OCI-M1 (cell line): ENCODE measurements around the gene ANKLE2.
A peak's percentile ranks its signal among the peaks of the same experiment; 100 is the strongest.
"Not testable (repeated sequence)": the region's sequence is repeated elsewhere in the genome, so short reads cannot be mapped to it uniquely, and the experiment has no call there.

ENCODE experiments used
- DNase-seq: peaks from one replicate; lab custom pipeline; 2025; lab: John Stamatoyannopoulos, UW

The ANKLE2 gene

GRCh38 chr12:132719141-132719953 lies 42.3 kb downstream of the ANKLE2 start:
- no peak for DNase-seq

GRCh38 chr12:132718644-132719043 lies 43.0 kb downstream of the ANKLE2 start:
- DNase-seq = no peak

GRCh38 chr12:132717531-132718387 lies 43.9 kb downstream of the ANKLE2 start:
- DNase-seq = no peak

- no peak for DNase-seq
Measured at GRCh38 chr12:132717011-132717410, 44.6 kb downstream of the ANKLE2 start.

- no peak for DNase-seq
Measured at GRCh38 chr12:132716356-132716755, 45.3 kb downstream of the ANKLE2 start.

GRCh38 chr12:132715874-132716273 lies 45.8 kb downstream of the ANKLE2 start:
- DNase-seq = no peak

GRCh38 chr12:132713123-132713522 lies 48.5 kb downstream of the ANKLE2 start:
- DNase-seq = no peak

GRCh38 chr12:132711080-132711843 lies 50.4 kb downstream of the ANKLE2 start:
- peak; percentile 36 for DNase-seq

GRCh38 chr12:132710405-132711079 lies 51.1 kb downstream of the ANKLE2 start, which contains the start of gene PGAM5:
PGAM5 (plus strand) TSS chr12:132710842; CDS start chr12:132710877, 35 bp downstream.
- DNase-seq = peak; percentile 88

GRCh38 chr12:132710043-132710404 lies 51.6 kb downstream of the ANKLE2 start:
- no peak for DNase-seq

- no peak for DNase-seq
Measured at GRCh38 chr12:132708150-132708549, 53.5 kb downstream of the ANKLE2 start.

- no peak for DNase-seq
Measured at GRCh38 chr12:132707241-132707640, 54.4 kb downstream of the ANKLE2 start.

GRCh38 chr12:132703641-132704040 lies 58.0 kb downstream of the ANKLE2 start:
- DNase-seq = no peak

GRCh38 chr12:132702640-132703039 lies 59.0 kb downstream of the ANKLE2 start:
- DNase-seq = no peak

- no peak for DNase-seq
Measured at GRCh38 chr12:132700212-132700822, 61.3 kb downstream of the ANKLE2 start.

- no peak for DNase-seq
Measured at GRCh38 chr12:132698341-132698740, 63.3 kb downstream of the ANKLE2 start.

- no peak for DNase-seq
Measured at GRCh38 chr12:132695431-132695830, 66.2 kb downstream of the ANKLE2 start.

- not testable (repeated sequence) for DNase-seq
Measured at GRCh38 chr12:132694888-132695287, 66.7 kb downstream of the ANKLE2 start.

- DNase-seq = not testable (repeated sequence)
Measured at GRCh38 chr12:132692030-132692429, 69.6 kb downstream of the ANKLE2 start.

GRCh38 chr12:132690112-132690511 lies 71.5 kb downstream of the ANKLE2 start:
- no peak for DNase-seq

- no peak for DNase-seq
Measured at GRCh38 chr12:132689227-132689626, 72.4 kb downstream of the ANKLE2 start.
